Suprapubic skin (tissue), 3 donors: ENCODE results near the gene ARHGDIB.

Experiments used
- EP300 ChIP-seq: sonication (generic); formaldehyde crosslinking; IDR thresholded peaks from one replicate; pipeline ENCODE4 v1.6.1; 2017; ENCODE audit warnings: antibody characterized with exemption
- POLR2A ChIP-seq, 2 donors: fragments of 450-650 bp; IDR thresholded peaks; one replicate each; pipeline ENCODE4 v1.6.1; 2017; ENCODE audit warnings: antibody characterized with exemption in 2 of 2, mild to moderate bottlenecking in 2 of 2, moderate library complexity in 2 of 2
- TF ChIP-seq, protein P1 (sequence below), 2 donors: fragments of 200-600 bp in 1 of 2; fragments of 450-650 bp in 1 of 2; sonication (generic) in 1 of 2; IDR thresholded peaks; one replicate each; pipeline ENCODE4 v1.5.1; 2016 to 2019; ENCODE audit warnings: antibody characterized with exemption in 2 of 2, mild to moderate bottlenecking in 1 of 2, moderate library complexity in 1 of 2

DNA sequence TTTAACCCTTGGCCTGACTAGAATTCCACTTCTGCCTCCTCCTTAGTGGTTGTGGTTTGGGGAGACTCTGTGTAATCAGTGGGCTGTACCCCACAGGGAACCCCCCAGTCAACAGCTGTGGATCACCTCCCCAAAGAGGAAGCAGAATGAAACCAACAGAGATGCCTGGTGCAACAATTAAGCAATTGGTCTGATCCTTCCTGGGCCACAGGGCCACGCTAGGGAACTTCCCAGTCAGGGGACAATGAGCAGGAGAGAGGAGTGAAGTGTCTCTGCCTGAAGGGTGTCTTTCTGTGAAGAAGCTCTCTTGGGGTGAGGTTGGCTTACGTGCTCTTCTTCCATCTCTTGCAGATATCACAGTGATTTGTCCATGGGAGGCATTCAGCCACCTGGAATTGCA is 19.6 kb upstream of the ARHGDIB start:
- TF ChIP-seq, protein P1, sequence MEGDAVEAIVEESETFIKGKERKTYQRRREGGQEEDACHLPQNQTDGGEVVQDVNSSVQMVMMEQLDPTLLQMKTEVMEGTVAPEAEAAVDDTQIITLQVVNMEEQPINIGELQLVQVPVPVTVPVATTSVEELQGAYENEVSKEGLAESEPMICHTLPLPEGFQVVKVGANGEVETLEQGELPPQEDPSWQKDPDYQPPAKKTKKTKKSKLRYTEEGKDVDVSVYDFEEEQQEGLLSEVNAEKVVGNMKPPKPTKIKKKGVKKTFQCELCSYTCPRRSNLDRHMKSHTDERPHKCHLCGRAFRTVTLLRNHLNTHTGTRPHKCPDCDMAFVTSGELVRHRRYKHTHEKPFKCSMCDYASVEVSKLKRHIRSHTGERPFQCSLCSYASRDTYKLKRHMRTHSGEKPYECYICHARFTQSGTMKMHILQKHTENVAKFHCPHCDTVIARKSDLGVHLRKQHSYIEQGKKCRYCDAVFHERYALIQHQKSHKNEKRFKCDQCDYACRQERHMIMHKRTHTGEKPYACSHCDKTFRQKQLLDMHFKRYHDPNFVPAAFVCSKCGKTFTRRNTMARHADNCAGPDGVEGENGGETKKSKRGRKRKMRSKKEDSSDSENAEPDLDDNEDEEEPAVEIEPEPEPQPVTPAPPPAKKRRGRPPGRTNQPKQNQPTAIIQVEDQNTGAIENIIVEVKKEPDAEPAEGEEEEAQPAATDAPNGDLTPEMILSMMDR (IDR thresholded peaks at IDR 0.05): no peak
- TF ChIP-seq POLR2A (IDR thresholded peaks at IDR 0.05): no peak
- no peak for TF ChIP-seq EP300
